ENCODE results near the gene ADI1.
A peak's percentile ranks its signal among the peaks of the same experiment; 100 is the strongest.

ADI1 gene

GRCh38 chr2:3480352-3481010 is 38.9 kb downstream of the ADI1 start:
- DNase-seq (ENCODE audit: low read depth): no peak

DNA sequence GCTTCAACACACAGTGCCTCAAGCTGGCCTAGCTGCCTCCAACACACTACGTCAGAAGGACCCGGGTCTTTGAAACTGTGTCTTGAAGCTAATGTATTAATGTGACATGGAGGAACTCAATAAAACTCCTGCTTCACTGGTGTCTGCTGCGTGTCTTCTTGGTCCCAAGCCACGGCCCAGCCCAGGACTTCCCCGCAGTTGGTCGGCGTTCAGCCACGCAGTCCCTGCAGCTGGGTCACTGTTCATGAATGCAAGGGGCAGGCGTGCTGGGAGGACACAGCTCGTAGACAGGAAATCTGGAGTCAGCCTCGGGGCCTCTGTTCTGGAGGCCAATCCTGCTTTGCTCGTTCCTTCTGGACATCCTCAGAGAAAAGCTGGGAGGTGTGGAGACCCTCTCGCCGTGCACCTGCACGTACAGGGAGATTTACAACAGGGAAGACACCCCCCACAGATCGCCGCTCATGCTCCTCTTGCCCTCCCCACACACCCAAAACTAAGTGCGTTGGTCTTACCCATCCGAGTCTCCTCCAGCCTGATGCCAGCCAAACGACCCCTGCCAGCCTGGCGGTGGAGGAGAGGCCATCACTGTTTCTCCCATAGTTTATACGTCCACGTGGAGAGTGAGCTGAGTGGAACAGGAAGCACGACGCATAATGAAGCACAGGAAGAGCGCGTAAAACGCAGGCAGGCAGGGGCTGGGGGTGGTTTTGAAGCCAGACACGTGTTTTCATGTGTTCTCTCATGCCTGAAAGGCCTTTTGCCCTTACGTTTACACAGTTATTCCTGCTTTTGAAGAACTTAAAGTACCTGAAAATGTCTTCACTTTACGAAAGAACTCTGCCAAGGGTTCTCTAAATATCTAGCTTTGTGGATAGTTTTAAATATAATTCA is 39.7 kb downstream of the ADI1 start:
- DNase-seq (ENCODE audit: low read depth): no peak

GRCh38 chr2:3478846-3479385 is 40.4 kb downstream of the ADI1 start:
- DNase-seq (ENCODE audit: low read depth): no peak

GRCh38 chr2:3476985-3477327 is 42.4 kb downstream of the ADI1 start:
- DNase-seq (ENCODE audit: low read depth): no peak

GRCh38 chr2:3476321-3476984 is 42.9 kb downstream of the ADI1 start:
- DNase-seq (ENCODE audit: low read depth): no peak

- no peak for DNase-seq (ENCODE audit: low read depth)
Measured at GRCh38 chr2:3475771-3476170, 43.6 kb downstream of the ADI1 start.

- DNase-seq (ENCODE audit: low read depth): no peak
Measured at GRCh38 chr2:3472966-3473365, 46.4 kb downstream of the ADI1 start.

DNA sequence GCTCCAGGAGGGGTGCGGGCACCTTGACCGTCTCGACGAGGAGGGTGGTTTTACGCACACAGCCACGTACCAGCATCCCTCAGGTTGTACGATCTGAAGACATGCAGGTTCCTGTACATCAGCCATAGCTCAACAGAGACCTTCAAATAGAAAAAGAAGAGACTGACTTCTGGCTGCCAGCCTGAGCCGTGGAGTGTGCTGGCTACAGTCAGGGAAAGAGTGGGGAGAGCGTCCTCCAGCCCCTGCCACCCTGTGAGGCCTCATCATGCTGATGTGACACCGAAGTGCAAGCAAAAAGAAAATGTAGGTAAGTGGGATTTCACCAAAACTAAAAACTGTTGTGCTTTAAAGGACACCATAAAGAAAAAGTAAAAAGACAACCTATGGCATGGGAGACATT is 47.0 kb downstream of the ADI1 start:
- DNase-seq (ENCODE audit: low read depth): no peak

DNA sequence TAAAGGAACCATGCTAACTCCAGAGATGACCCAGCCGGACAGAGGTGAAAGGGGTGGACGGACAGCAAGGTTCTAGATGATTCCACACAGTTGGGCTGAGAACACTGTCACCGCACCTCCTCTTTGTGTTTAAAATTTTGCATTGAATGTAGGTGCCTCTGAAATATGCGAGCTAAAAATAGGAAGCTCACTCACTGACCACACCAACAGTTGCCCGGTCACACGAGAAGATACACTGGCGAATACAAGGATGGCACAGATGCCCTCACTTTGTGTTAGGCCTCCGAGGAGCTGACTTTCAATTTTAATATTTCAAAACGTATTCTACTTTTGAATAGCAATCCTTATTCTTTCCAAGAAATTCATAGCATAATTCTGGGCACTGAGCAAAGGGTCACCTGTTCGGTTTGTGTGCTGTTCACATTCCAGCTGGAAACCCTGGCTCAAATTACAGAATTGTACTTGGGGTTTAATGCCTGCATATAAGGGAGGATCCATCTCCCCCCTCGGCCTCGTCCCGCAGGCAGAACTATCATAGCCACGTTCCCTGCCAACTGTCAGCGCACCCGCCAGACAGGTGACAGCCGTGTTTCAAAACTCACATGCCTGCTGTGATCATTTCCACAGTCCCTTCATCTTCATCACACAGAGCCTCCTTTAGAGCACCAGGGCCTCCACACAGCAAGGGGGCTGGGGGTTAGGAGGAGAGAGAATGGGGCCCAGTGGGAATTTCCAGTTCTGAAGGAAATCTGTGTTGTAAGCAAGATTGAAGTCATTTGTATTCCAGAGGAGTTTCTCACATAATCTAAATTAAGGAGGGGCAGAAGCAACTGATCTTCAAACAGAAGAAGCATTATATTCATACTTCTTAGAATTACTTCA is 48.2 kb downstream of the ADI1 start:
- DNase-seq (ENCODE audit: low read depth): no peak

GRCh38 chr2:3470166-3470651 is 49.1 kb downstream of the ADI1 start:
- peak; percentile 81 for DNase-seq (ENCODE audit: low read depth)

- no peak for DNase-seq (ENCODE audit: low read depth)
Measured at GRCh38 chr2:3469486-3469885, 49.8 kb downstream of the ADI1 start.

DNA sequence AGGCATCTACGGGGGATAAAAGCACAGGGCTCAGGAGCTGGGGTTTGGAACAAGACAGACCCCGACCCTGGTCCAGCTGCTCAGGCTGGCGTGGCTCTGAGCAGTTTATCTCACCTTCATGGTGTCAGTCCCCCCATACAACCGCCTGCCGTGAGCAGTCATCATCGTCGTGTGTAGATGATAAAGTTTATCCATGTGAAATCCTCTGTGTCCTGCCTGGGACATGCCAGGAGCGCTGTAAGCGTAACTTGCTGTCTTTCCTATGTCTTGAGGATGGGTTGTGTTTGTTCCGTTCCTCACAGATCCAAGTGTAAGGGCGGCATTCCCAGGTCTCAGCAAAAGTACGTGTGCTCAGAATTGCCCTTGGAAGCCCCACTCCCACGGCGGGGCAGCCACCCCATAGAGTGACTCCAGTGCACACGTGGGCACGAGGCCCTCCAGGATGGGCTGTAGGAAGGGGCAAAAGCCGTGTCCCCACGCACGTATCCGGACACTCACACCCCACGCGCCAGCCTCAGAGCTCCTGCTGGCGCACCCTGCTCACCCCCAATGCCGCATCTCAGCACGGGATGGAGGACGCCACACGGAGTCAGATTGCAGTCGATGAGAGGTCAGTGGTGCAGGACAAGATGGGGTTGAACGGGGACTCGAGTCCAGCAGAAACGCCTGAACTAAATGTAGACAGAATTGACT is 50.9 kb downstream of the ADI1 start:
- DNase-seq (ENCODE audit: low read depth): no peak

GRCh38 chr2:3467654-3468053 is 51.7 kb downstream of the ADI1 start:
- no peak for DNase-seq (ENCODE audit: low read depth)

DNA sequence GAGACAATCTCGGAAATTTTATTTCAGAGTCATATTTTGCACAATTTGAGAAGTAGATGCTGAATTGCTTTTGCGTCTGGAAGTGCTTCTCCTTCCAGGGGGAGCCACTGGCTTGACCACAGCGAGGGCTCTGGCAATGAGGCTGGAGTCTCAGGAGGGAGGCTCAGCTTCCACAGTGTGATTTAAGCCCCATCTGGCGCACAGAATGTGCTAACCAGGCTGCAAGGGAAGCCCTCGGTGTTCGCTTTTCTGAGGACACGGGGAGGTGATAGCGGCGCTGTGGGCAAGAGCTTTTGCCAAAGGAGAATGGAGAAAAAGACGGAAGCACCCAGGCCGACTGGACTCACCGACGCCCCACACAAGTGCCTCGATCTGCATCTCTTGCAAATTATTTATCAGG is 52.4 kb downstream of the ADI1 start:
- DNase-seq (ENCODE audit: low read depth): no peak

DNA sequence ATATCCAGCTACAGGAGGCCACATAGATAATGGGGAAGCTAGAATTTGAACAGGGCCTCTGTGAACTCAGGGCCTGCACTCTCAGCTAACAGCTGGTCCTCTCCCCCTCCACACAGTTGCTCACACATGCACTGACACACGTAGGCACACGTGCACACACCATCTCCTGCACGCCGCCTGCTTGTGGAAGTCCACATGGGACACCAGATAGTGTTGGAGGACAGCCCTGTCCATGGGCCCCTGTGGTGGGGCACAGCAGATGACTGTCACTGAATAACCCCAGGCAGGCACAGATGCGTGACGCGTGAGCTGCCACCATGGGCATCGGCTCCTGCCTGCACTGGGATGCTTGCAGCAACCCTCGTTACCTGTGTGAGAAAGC is 52.9 kb downstream of the ADI1 start:
- DNase-seq (ENCODE audit: low read depth): no peak

DNA sequence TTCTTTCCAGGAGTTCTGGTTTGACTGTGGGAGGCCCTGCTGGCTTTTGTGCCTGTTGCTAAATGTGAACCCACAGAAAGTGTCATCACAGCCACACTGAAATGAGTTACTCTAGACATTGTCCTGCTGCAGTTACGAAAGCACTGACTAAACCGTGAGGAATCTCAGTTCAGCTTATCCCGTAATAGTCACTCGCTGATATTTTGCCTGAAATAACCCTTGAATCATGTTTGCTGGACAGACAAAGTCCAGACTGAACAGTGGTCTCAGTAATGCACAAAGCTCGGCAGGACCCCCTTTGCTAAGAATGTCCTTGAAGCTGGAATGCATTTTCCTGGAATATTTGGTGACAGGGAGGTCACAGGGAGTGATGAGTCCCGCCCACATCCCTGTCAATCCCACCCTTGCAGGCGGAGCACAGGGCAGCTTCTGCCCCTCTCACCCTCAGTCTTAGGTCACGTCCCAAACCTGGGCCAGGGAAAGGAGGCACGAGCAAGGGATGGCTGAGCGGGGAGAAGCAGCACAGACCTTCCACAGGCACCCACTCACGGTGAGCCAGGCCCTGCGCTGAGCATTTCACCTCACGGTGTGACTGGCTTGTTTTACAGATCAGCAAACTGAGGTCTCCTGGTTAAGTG is 53.4 kb downstream of the ADI1 start:
- peak; percentile 90 for DNase-seq (ENCODE audit: low read depth)

- no peak for DNase-seq (ENCODE audit: low read depth)
Measured at GRCh38 chr2:3465328-3465727, 54.0 kb downstream of the ADI1 start.

- no peak for DNase-seq (ENCODE audit: low read depth)
Measured at GRCh38 chr2:3464401-3465005, 54.8 kb downstream of the ADI1 start.

DNA sequence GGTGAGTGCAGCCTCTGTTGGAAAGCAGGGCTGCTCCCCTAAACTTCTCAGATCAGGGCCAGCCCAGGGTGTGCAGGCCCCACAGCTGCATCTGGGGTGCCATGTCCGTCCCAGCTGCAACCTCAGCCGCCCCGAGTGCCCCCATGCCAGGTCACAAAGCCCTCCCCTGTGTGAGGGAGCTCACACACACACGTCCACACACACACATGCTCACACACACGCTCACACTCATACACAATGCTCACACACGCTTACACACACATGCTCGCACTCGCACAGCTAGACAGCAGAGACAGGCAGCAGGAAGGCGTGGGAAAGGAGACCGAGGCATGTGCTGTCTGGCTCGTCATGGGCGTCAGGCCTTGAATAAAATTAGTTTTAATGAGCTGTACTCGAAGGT is 55.4 kb downstream of the ADI1 start:
- DNase-seq (ENCODE audit: low read depth): no peak

- no peak for DNase-seq (ENCODE audit: low read depth)
Measured at GRCh38 chr2:3463186-3463835, 56.0 kb downstream of the ADI1 start.

Data from ELR (cell line).